Stimulated activated memory B cell treated with anti-CD40 and anti-IgM and Interleukin-4, amounts not matched to agents 10 μg/mL and 1 μg/mL and 100 μg/mL, for 72 hours (primary cell): ENCODE data around the gene SPATA6L.

Source experiments
- ATAC-seq: fragments of 150-1000 bp; cut with Tn5 transposase; 2 replicates; pipeline ENCODE4 v1.10.0; 2021
- H3K27ac Mint-ChIP-seq: one replicate; pipeline ENCODE4 v1.8.0; 2022; ENCODE audit warnings: mild to moderate bottlenecking, mixed read lengths
- H3K27me3 Mint-ChIP-seq: one replicate; pipeline ENCODE4 v1.8.0; 2022; ENCODE audit warnings: mixed read lengths
- H3K36me3 Mint-ChIP-seq: one replicate; pipeline ENCODE4 v1.8.0; 2022; ENCODE audit warnings: mixed read lengths
- H3K4me1 Mint-ChIP-seq: one replicate; pipeline ENCODE4 v1.8.0; 2022; ENCODE audit warnings: mixed read lengths
- H3K4me3 Mint-ChIP-seq: one replicate; pipeline ENCODE4 v1.8.0; 2022; ENCODE audit warnings: mild to moderate bottlenecking, moderate library complexity, mixed read lengths
- H3K9me3 Mint-ChIP-seq: one replicate; pipeline ENCODE4 v1.8.0; 2022; ENCODE audit warnings: mixed read lengths

SPATA6L gene, protein sequence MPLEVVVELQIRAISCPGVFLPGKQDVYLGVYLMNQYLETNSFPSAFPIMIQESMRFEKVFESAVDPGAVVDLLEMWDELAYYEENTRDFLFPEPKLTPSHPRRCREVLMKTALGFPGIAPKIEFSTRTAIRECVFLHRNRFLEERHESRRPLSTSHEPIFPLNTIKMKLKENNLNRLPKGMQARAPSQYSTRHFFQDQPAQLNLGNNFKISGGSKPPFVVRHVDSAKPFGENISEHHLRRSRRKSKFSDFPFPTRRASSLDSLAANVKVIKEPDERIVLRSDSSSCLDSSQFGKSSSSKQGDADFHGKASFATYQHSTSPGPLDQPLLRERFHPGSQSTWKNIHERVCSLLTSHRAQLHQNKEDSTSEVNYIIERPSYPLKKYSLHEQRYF

DNA sequence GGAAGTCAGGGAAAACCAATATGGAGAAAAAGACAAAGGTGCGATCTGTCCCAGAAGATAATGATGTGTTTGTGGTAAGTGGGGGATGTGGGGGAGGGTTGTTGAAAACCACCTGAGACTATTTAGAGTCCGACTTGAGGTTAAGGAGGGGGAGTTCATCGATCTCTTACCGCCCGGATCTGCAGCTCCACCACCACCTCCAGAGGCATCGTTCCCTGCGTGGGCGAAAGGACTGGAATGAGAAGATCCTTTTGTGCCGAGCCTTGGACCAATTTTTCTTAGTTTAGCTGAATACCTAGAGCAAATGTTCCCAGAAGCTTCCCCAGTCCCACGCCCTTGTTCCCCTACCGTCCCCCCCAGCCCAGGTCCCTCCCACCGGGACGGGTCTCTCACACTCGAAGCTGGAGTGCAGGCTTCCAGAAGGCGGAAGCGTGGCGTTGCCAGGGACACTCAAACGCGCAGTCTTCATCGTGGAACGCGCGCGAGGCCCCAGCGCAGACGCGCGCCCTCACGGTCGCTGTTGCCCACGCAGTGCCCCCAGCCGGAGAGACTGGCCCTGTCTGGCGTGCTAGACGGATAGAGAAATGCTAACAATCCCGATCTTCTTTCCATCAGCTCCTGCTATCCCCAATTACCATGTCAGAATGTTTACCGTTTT, at the start of gene SPATA6L:
SPATA6L (minus strand) TSS at position 439 of the 658 bp plus-strand sequence; CDS start at position 209, 230 bp downstream.
- Mint-ChIP-seq H3K27me3 (no peaks in the 10 kb centered on the region), H3K27ac (peak within 1 kb of the TSS; percentile 21), H3K4me3 (peak within 1 kb of the TSS; percentile 73), H3K9me3 (no peaks in the 10 kb centered on the region), H3K4me1 (peaks cover 51% of the 10 kb centered on the region), H3K36me3 (no peaks in the 10 kb centered on the region)
- ATAC-seq, result peak; percentile 65

DNA sequence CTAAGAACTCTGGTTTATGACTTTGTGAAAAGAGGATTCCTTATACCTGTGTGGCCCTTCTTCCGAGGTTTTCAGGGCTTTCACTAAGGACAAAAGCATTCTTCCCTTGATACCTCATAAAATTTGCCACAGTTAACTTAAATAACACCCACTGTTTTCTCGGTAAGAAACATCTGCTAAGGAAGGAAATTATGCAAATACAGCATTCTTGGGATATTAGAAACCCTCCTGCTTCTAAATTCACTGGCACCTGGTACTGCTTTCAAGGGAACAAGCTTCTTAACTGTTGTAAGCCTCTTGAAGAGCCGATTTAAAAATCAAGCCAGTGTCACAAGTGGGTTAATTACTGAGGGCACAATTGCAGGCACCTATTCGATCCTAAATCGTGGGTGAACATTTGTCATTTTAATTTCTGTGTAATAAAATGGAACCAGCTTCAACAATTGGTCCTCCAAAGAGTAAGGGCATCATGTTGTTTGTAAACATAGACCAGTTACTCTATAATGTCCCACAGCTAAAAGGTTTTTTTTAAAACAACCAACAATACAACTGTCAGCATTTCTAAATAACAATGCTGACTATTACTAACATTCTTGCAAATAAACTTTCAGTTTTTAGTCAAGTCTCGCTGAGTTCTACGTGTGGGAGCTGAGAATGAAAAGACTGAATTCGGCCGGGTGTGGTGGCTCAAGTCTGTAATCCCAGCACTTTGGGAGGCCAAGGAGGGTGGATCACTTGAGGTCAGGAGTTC, 48.2 kb upstream of the SPATA6L start:
- peaks cover 47% of the 10 kb centered on the region for H3K36me3 Mint-ChIP-seq
- no peak overlapping the region for H3K4me3 Mint-ChIP-seq
- H3K27me3 Mint-ChIP-seq, result no peaks in the 10 kb centered on the region
- ATAC-seq, result no peak
- H3K4me1 Mint-ChIP-seq, result no peaks in the 10 kb centered on the region
- no peak overlapping the region for H3K27ac Mint-ChIP-seq
- H3K9me3 Mint-ChIP-seq, result peaks cover 5% of the 10 kb centered on the region

DNA sequence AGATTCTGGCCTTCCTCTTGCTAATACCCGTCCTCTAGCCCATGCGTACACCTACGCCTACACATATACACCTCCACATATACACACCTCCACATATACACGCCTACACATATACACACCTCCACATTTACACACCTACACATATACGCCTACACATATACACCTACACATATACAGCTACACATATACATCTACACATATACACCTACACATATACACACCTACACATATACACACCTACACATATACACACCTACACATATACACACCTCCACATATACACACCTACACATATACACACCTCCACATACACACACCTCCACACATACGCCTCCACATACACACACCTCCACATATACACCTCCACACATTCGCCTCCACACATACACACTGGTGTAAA, 47.6 kb upstream of the SPATA6L start:
- ATAC-seq, result no peak
- peaks cover 47% of the 10 kb centered on the region for H3K36me3 Mint-ChIP-seq
- H3K4me1 Mint-ChIP-seq, result no peaks in the 10 kb centered on the region
- H3K9me3 Mint-ChIP-seq, result peaks cover 5% of the 10 kb centered on the region
- no peak overlapping the region for H3K4me3 Mint-ChIP-seq
- H3K27ac Mint-ChIP-seq, result no peak overlapping the region
- H3K27me3 Mint-ChIP-seq, result no peaks in the 10 kb centered on the region

DNA sequence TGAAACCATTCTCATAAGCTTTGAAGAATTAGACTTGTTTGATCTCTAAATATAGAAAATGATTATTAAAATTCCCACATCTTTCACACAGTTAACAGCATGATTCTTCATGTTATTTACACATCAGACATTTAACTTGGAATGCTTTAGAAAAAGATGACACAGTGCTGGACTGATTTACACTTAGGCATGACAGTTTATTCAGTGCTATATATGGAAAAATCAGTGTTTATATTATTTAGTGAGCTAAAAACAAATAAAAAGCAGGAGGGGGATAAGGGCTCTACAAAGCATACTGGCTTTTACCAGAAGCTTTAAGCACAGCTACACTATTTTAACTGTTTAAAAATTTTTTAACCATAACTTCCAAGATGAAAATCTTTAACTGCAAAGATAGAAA, 43.1 kb upstream of the SPATA6L start:
- no peak overlapping the region for H3K27ac Mint-ChIP-seq
- peaks cover 5% of the 10 kb centered on the region for H3K9me3 Mint-ChIP-seq
- no peaks in the 10 kb centered on the region for H3K4me1 Mint-ChIP-seq
- H3K36me3 Mint-ChIP-seq, result peaks cover 42% of the 10 kb centered on the region
- no peak for ATAC-seq
- H3K27me3 Mint-ChIP-seq, result no peaks in the 10 kb centered on the region
- no peak overlapping the region for H3K4me3 Mint-ChIP-seq

DNA sequence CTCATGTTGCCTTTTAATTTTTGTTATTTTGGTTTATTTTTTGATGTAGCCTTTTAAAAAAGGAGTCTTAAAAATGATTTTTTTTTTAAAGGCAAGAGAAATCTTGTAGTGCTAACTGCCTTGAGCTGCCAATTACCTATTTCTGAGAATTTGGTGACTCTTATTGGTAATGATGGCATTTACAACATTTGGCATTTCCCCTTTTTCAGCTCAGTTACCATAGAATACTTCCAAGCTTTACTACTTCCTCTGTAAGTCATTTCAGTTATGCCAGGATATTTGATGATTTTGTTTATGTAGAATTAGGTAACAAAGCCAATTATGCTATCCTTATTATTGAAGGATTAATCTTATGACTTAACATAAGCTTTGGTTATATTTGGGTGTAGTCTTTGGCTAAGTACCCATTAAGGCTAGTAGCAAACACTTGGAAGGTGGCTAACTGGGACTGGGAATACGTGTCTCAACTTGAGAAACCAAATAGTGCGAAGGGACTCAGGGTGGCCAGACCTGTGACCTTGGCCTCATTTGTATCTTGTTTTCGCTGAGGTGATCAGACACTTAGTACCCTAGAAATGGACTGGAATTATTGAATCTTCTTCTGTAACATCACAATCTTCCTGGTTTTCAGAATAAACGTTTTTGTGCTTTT, 40.8 kb upstream of the SPATA6L start:
- no peak for ATAC-seq
- H3K4me3 Mint-ChIP-seq, result no peak overlapping the region
- H3K27me3 Mint-ChIP-seq, result no peaks in the 10 kb centered on the region
- H3K4me1 Mint-ChIP-seq, result no peaks in the 10 kb centered on the region
- peaks cover 42% of the 10 kb centered on the region for H3K36me3 Mint-ChIP-seq
- H3K27ac Mint-ChIP-seq, result no peak overlapping the region
- H3K9me3 Mint-ChIP-seq, result no peaks in the 10 kb centered on the region

DNA sequence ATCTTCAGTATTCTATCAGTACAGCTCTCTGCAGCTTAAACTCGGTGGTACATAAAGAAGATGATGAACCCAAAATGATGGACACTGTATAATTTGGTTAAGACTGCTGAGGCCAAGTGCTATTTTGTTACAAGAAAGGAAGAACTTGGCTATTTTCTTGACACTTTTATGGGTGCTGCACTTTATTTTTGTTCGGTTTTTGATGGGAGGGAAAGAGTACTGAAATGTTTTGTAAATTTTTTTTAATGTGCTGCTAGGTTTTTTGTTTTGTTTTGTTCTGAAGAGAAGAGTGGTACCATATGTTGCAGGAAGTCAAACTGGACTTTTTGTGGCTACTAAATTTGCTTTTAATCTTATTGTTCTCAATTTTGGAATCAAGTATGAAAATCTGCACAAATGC, 39.7 kb upstream of the SPATA6L start:
- Mint-ChIP-seq H3K4me1 (peaks cover 7% of the 10 kb centered on the region), H3K36me3 (peaks cover 44% of the 10 kb centered on the region), H3K4me3 (no peak overlapping the region), H3K27ac (peak overlapping the region; percentile 11), H3K9me3 (no peaks in the 10 kb centered on the region), H3K27me3 (no peaks in the 10 kb centered on the region)
- ATAC-seq, result no peak

DNA sequence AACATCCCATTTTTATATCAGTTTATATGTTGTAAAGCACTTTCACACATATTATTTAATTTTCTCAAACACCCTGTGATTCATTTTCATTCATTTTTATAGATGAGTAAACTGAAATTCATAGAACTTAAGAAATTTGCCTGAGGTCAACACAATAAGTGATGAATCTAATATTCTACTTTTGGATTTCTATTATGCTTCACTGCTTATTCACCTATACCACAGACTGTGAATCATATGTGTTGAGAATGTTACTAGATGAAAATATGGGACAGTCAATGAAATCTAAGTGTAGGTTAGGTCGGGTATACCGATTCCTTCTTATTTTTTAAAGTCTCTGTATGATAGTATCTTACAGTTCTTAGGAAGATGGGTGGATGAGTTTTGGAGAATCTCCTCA, 37.8 kb upstream of the SPATA6L start:
- ATAC-seq, result no peak
- Mint-ChIP-seq H3K4me1 (peaks cover 7% of the 10 kb centered on the region), H3K9me3 (no peaks in the 10 kb centered on the region), H3K27me3 (no peaks in the 10 kb centered on the region), H3K4me3 (no peak overlapping the region), H3K27ac (no peak overlapping the region), H3K36me3 (peaks cover 39% of the 10 kb centered on the region)

DNA sequence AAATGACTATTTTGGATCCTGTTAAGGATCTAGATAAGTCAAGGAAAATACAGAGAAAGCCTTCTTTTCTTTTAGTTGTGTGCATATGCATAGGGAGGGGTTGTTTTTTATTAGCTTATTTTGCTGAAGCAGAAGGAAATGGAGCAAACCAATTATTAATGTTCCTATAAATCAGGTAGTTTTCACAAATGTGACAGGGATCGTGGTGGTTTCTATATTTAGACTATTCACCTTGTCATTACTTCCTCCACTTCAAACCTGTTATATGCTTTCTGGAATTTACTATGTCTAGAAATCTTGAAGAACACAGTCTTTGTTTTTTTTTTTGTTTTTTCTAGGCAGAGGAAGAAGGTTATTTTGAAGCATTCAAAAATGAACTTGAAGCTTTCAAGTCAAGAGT, 35.2 kb upstream of the SPATA6L start:
- ATAC-seq, result no peak
- H3K4me3 Mint-ChIP-seq, result no peak overlapping the region
- H3K27ac Mint-ChIP-seq, result peak overlapping the region; percentile 39
- H3K36me3 Mint-ChIP-seq, result peaks cover 30% of the 10 kb centered on the region
- H3K9me3 Mint-ChIP-seq, result no peaks in the 10 kb centered on the region
- H3K27me3 Mint-ChIP-seq, result no peaks in the 10 kb centered on the region
- H3K4me1 Mint-ChIP-seq, result peaks cover 7% of the 10 kb centered on the region

DNA sequence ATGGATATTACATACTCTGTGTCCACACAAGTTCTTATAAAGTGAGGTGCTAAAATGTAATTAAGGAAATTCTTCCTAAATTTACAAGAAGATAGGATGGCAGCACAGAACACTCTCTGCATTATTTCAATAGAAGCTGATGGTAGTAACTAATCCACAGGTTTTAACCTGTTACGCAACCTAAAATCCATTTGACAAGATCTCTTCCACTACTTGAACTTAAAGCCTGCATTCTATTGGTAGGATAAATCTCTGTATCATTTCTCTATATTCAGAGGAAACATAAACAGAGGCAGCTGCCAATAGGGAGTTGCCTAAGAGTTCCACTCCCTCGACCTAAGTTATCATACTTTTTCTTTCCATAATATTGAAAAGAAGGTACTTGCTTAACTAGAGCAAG, 34.7 kb upstream of the SPATA6L start:
- Mint-ChIP-seq H3K4me3 (no peak overlapping the region), H3K27ac (peak overlapping the region; percentile 39), H3K36me3 (peaks cover 26% of the 10 kb centered on the region), H3K9me3 (no peaks in the 10 kb centered on the region), H3K27me3 (no peaks in the 10 kb centered on the region), H3K4me1 (peaks cover 7% of the 10 kb centered on the region)
- no peak for ATAC-seq

DNA sequence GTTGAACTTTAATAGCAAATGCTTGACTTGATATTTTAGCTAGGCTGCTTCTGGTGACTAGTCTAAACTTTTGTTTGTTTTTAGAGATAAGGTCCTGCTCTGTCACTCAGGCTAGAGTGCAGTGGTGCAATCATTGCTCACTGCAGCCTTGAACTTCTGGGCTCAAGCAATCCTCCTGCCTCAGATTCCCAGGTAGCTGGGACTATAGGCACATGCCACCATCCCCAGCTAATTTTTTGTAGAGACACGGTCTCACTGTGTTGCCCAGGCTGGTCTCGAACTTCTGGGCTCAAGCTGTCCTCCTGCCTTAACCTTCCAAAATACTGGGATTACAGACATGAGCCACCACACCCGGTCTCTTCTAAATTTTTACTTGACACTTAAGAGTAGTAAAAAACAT, 33.8 kb upstream of the SPATA6L start:
- peaks cover 7% of the 10 kb centered on the region for H3K4me1 Mint-ChIP-seq

DNA sequence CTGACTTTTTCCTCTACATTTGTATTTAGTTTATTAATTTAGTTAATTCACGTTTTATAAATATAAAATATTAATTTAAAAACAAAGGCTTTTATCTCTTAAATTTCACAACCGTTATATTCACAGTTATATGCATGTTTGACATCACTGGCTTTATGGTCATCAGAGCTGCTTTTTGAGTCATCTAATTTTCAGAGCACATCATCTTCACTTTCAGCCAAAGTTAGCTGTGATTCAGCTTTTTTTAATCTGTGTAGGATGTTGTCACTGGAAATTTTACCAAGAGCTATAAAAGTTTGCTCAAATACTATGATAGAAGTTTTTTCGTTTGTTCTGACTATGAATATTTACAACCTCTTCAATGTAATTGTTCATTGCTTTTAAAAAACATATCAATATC, 25.5 kb upstream of the SPATA6L start:
- H3K27me3 Mint-ChIP-seq, result no peaks in the 10 kb centered on the region
- no peaks in the 10 kb centered on the region for H3K9me3 Mint-ChIP-seq
- ATAC-seq, result no peak
- H3K4me1 Mint-ChIP-seq, result peaks cover 14% of the 10 kb centered on the region
- no peak overlapping the region for H3K4me3 Mint-ChIP-seq
- peaks cover 37% of the 10 kb centered on the region for H3K36me3 Mint-ChIP-seq
- H3K27ac Mint-ChIP-seq, result no peak overlapping the region

More for the DNA sequence above, 33.8 kb upstream of the SPATA6L start:
- no peak for ATAC-seq
- no peaks in the 10 kb centered on the region for H3K9me3 Mint-ChIP-seq
- H3K4me3 Mint-ChIP-seq, result no peak overlapping the region
- no peak overlapping the region for H3K27ac Mint-ChIP-seq
- peaks cover 23% of the 10 kb centered on the region for H3K36me3 Mint-ChIP-seq
- no peaks in the 10 kb centered on the region for H3K27me3 Mint-ChIP-seq

DNA sequence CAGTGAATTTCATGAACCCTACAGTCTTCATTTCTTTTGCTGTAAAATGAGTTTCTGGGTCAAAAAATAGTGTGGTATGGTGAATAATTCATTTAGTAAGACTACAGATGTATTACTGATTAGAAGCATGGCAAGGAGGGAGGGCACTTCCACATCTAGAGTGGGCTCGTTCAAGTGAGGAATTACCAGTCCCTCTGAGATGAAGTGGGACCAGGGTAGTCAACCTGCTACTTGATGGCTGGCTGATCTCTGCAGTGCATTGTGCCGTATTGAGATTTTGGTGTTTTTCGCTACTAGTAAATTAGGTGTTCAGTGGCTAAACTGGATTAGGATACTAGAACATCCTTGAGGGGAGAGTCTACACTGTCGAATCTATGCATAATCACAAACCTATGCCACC, 23.9 kb upstream of the SPATA6L start:
- Mint-ChIP-seq H3K27me3 (no peaks in the 10 kb centered on the region), H3K4me1 (peaks cover 20% of the 10 kb centered on the region), H3K27ac (peak overlapping the region; percentile 64), H3K36me3 (peaks cover 51% of the 10 kb centered on the region), H3K9me3 (no peaks in the 10 kb centered on the region), H3K4me3 (no peak overlapping the region)
- peak; percentile 68 for ATAC-seq

DNA sequence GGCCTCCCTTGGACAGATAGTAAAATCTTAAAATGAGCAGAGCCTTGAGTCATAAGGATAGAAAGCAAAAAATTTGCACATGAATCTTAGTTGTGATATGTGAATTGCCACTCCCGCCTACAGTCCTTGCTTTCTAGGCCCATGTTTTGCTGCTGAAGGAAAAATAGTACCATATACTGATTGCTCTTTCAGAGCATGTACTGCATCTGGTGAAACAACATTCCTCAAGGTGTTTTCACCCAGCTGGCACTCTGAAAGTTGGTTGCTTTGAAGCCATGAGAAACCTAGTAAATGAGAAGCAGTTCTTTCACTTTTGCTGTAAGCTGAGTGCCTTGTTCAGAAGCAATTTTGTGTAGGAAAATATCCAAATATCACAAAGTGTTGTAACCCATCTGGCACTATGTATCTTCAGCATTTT, 23.4 kb upstream of the SPATA6L start:
- Mint-ChIP-seq H3K27me3 (no peaks in the 10 kb centered on the region), H3K36me3 (peaks cover 56% of the 10 kb centered on the region), H3K4me3 (no peak overlapping the region), H3K9me3 (no peaks in the 10 kb centered on the region), H3K27ac (peak overlapping the region; percentile 64), H3K4me1 (peaks cover 24% of the 10 kb centered on the region)
- ATAC-seq, result peak; percentile 57

DNA sequence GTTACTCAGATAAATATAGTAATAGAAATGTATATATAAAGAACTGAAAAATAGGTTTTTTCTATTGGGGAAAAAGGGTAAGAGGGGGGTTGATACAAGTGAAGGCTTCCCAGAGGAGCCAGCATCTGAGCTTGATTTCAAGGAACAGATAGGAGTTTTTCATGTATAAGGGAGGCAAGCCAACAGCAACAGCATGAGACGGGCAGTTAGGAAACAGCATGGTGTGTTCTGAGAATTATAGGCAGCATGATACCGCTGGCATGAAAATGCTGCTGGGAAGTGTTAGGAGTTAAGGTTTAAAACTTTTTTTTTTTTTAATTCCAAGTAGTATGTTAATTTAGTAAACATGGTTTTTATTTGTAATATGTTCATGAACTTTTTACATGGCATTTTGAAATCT, 22.7 kb upstream of the SPATA6L start:
- no peak overlapping the region for H3K27ac Mint-ChIP-seq
- no peak for ATAC-seq
- no peaks in the 10 kb centered on the region for H3K9me3 Mint-ChIP-seq
- peaks cover 58% of the 10 kb centered on the region for H3K36me3 Mint-ChIP-seq
- H3K4me3 Mint-ChIP-seq, result no peak overlapping the region
- no peaks in the 10 kb centered on the region for H3K27me3 Mint-ChIP-seq
- H3K4me1 Mint-ChIP-seq, result peaks cover 29% of the 10 kb centered on the region

DNA sequence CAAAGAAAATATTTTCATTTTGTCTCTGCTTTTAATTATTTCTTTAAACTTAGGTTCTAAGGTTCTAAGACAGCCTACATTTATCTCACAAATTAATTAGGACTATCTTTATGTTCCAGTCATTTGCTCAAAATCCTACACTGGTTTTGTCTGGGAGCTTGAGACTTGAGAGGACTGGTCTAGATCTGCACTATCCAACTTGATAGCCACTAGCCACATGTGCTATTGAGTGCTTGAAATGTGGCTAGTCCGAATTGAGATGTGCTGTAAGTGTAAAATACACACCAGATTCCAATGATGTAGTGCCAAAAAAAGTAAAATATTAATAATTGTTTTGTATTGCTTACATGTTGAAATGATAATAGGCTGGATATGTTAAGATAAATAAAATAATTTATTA, 20.3 kb upstream of the SPATA6L start:
- Mint-ChIP-seq H3K27ac (no peak overlapping the region), H3K9me3 (no peaks in the 10 kb centered on the region), H3K27me3 (no peaks in the 10 kb centered on the region), H3K4me1 (peaks cover 36% of the 10 kb centered on the region), H3K4me3 (no peak overlapping the region), H3K36me3 (peaks cover 55% of the 10 kb centered on the region)
- no peak for ATAC-seq
